H1 (cell line): ENCODE results near the gene COL16A1. TPM values are rescaled to one million over a fixed set of nuclear protein-coding genes. Genes with fewer than 3 reads are reported as not detected.

ENCODE experiments used
- CTCF ChIA-PET: fragments of 300-600 bp; sonication (Branson Sonifier 250); formaldehyde crosslinking; loops from one replicate; lab custom pipeline; 2021; ENCODE audit not compliant: partially characterized antibody; lab: Charles Lee
- POLR2A ChIA-PET: fragments of 300-600 bp; sonication (Branson Sonifier 250); formaldehyde crosslinking; loops from one replicate; lab custom pipeline; 2021; ENCODE audit warnings: inconsistent platforms; ENCODE audit not compliant: partially characterized antibody; lab: Charles Lee
- DNase-seq, 2 experiments: peaks; one replicate each; pipeline versions ENCODE4 v3.0.0 to v3.0.0-alpha.2; 2010 to 2022; ENCODE audit warnings: low spot score in 2 of 2, low read depth in 1 of 2, mixed read lengths in 1 of 2
- FAIRE-seq: peaks from 2 replicates; lab custom pipeline; 2011; peaks lifted over from hg19 to GRCh38; lab: Jason Lieb, UNC
- H2AFZ ChIP-seq: 2 replicates; pipeline ENCODE4 v1.8.1; 2012; ENCODE audit warnings: low read length, inconsistent platforms
- H2AK5ac ChIP-seq: 2 replicates; pipeline ENCODE4 v1.6.1; 2013; ENCODE audit warnings: low read depth, low read length
- H2BK120ac ChIP-seq: replicated peaks from 2 replicates; pipeline ENCODE3; 2013; ENCODE audit warnings: low read depth, low read length, inconsistent platforms
- H2BK12ac ChIP-seq: 2 replicates; pipeline ENCODE4 v1.6.1; 2013; ENCODE audit warnings: low read depth, low read length
- H2BK15ac ChIP-seq: 2 replicates; pipeline ENCODE4 v1.6.1; 2013; ENCODE audit warnings: low read length
- H2BK20ac ChIP-seq: 2 replicates; pipeline ENCODE4 v1.6.1; 2013; ENCODE audit warnings: low read length
- H2BK5ac ChIP-seq: 2 replicates; pipeline ENCODE4 v1.6.1; 2013; ENCODE audit warnings: low read depth, low read length
- H3K14ac ChIP-seq: 2 replicates; pipeline ENCODE4 v1.6.1; 2013; ENCODE audit warnings: inconsistent platforms; ENCODE audit not compliant: insufficient read length
- H3K18ac ChIP-seq: 2 replicates; pipeline ENCODE4 v1.6.1; 2013; ENCODE audit warnings: low read length; ENCODE audit errors: extremely low read depth
- H3K23ac ChIP-seq: 2 replicates; pipeline ENCODE4 v1.6.1; 2013; ENCODE audit warnings: inconsistent platforms; ENCODE audit not compliant: insufficient read length
- H3K23me2 ChIP-seq: 2 replicates; pipeline ENCODE4 v1.6.1; 2013; ENCODE audit warnings: low read depth, low read length
- H3K27ac ChIP-seq: 2 replicates; pipeline ENCODE4 v1.6.1; 2011; ENCODE audit warnings: low read depth, low read length, inconsistent platforms
- H3K27me3 ChIP-seq, 4 experiments: replicated peaks in 1 of 4; 1 replicate in 1 of 4; 2 replicates in 3 of 4; pipeline versions ENCODE4 v1.6.1 to v1.8.1; 2011 to 2013; ENCODE audit warnings: low read length in 3 of 4, mild to moderate bottlenecking in 3 of 4, inconsistent platforms in 2 of 4, mixed read lengths in 2 of 4, moderate library complexity in 1 of 4; ENCODE audit not compliant: control insufficient read depth in 3 of 4, insufficient read depth in 3 of 4; ENCODE audit errors: extremely low read depth in 1 of 4
- H3K36me3 ChIP-seq, 4 experiments: 2 replicates each; pipeline versions ENCODE4 v1.6.1 to v1.8.1; 2011 to 2013; ENCODE audit warnings: mild to moderate bottlenecking in 4 of 4, low read length in 3 of 4, moderate library complexity in 2 of 4, control low read depth in 1 of 4, inconsistent platforms in 1 of 4; ENCODE audit not compliant: insufficient read depth in 4 of 4, control insufficient read depth in 2 of 4
- H3K4ac ChIP-seq: replicated peaks from 2 replicates; pipeline ENCODE3; 2013; ENCODE audit warnings: low read length, low read depth, mixed read lengths, inconsistent platforms; ENCODE audit not compliant: insufficient read length
- H3K4me1 ChIP-seq, 4 experiments: replicated peaks in 1 of 4; 1 replicate in 1 of 4; 2 replicates in 3 of 4; pipeline versions ENCODE4 v1.6.1 to v1.8.1; 2011 to 2013; ENCODE audit warnings: low read length in 3 of 4, inconsistent platforms in 2 of 4, mixed read lengths in 1 of 4; ENCODE audit not compliant: insufficient read depth in 4 of 4, control insufficient read depth in 3 of 4
- H3K4me2 ChIP-seq, 2 experiments: 2 replicates each; pipeline versions ENCODE4 v1.6.1 to v1.8.1; 2011 to 2013; ENCODE audit warnings: low read depth in 2 of 2, low read length in 2 of 2, control low read depth in 1 of 2, inconsistent platforms in 1 of 2, mild to moderate bottlenecking in 1 of 2; ENCODE audit not compliant: insufficient read depth in 1 of 2
- H3K4me3 ChIP-seq, 4 experiments: fragments of 200-600, 300-600 bp in 1 of 4; sonication (generic), shearing (Covaris generic), sonication (Bioruptor Twin) in 1 of 4; 2 replicates each; pipeline versions ENCODE4 v1.5.1 to v1.8.1; 2011 to 2016; ENCODE audit warnings: low read length in 4 of 4, low read depth in 3 of 4, control low read depth in 2 of 4, inconsistent platforms in 2 of 4, mild to moderate bottlenecking in 2 of 4, mixed read lengths in 1 of 4, moderate library complexity in 1 of 4; ENCODE audit not compliant: insufficient read depth in 2 of 4; ENCODE audit errors: extremely low read depth in 1 of 4
- H3K56ac ChIP-seq: replicated peaks from 2 replicates; pipeline ENCODE3; 2013; ENCODE audit warnings: low read depth, mild to moderate bottlenecking, mixed read lengths, low read length, inconsistent platforms; ENCODE audit not compliant: insufficient read length
- H3K79me1 ChIP-seq: 2 replicates; pipeline ENCODE4 v1.6.1; 2013; ENCODE audit warnings: low read depth, low read length, control low read depth
- H3K79me2 ChIP-seq, 2 experiments: 2 replicates each; pipeline versions ENCODE4 v1.6.1 to v1.8.1; 2012 to 2013; ENCODE audit warnings: low read length in 2 of 2, mild to moderate bottlenecking in 2 of 2, inconsistent platforms in 1 of 2; ENCODE audit not compliant: insufficient read depth in 2 of 2, control insufficient read depth in 1 of 2
- H3K9ac ChIP-seq, 4 experiments: replicated peaks in 1 of 4; 1 replicate in 1 of 4; 2 replicates in 3 of 4; pipeline versions ENCODE4 v1.6.1 to v1.8.1; 2011 to 2013; ENCODE audit warnings: low read depth in 3 of 4, low read length in 3 of 4, control low read depth in 2 of 4, mild to moderate bottlenecking in 2 of 4, moderate library complexity in 2 of 4, inconsistent platforms in 1 of 4; ENCODE audit errors: extremely low read depth in 1 of 4
- H3K9me3 ChIP-seq, 2 experiments: 2 replicates each; pipeline versions ENCODE4 v1.6.1 to v1.8.1; 2012 to 2013; ENCODE audit warnings: mild to moderate bottlenecking in 2 of 2, moderate library complexity in 2 of 2, control low read depth in 1 of 2, inconsistent platforms in 1 of 2, low read depth in 1 of 2, low read length in 1 of 2, mixed read lengths in 1 of 2; ENCODE audit not compliant: insufficient read depth in 2 of 2
- H4K20me1 ChIP-seq, 2 experiments: replicated peaks in 1 of 2; 2 replicates each; pipeline versions ENCODE3 to v1.8.1; 2011 to 2013; ENCODE audit warnings: inconsistent platforms in 2 of 2, low read length in 2 of 2, mild to moderate bottlenecking in 1 of 2; ENCODE audit not compliant: insufficient read depth in 2 of 2, control insufficient read depth in 1 of 2
- H4K5ac ChIP-seq: 2 replicates; pipeline ENCODE4 v1.6.1; 2013; ENCODE audit warnings: low read length, low read depth, mixed read lengths, inconsistent platforms; ENCODE audit not compliant: insufficient read length
- H4K8ac ChIP-seq: 2 replicates; pipeline ENCODE4 v1.8.0; 2013; ENCODE audit warnings: mild to moderate bottlenecking, moderate library complexity, low read length, inconsistent platforms; ENCODE audit not compliant: insufficient read depth; ENCODE audit errors: extremely low read depth
- H4K91ac ChIP-seq: replicated peaks from 2 replicates; pipeline ENCODE3; 2013; ENCODE audit warnings: low read length, mixed read lengths, inconsistent platforms; ENCODE audit not compliant: insufficient read length
- CHD2 ChIP-seq: IDR thresholded peaks from 2 replicates; pipeline ENCODE4 v1.6.1; 2012; ENCODE audit warnings: low read length, improper control_type of control experiment
- CREB1 ChIP-seq: IDR thresholded peaks from 2 replicates; pipeline ENCODE4 v1.6.1; 2012; ENCODE audit warnings: inconsistent platforms
- GTF2F1 ChIP-seq: IDR thresholded peaks from 2 replicates; pipeline ENCODE4 v1.6.1; 2012; ENCODE audit warnings: low read depth, low read length, improper control_type of control experiment, borderline replicate concordance
- HDAC2 ChIP-seq, 2 experiments: fragments of 300-600 bp in 1 of 2; sonication (generic) in 1 of 2; IDR thresholded peaks; 2 replicates each; pipeline ENCODE4 v1.6.1; 2011 to 2012; ENCODE audit warnings: low read depth in 2 of 2, low read length in 2 of 2, mild to moderate bottlenecking in 2 of 2, moderate library complexity in 2 of 2, borderline replicate concordance in 1 of 2, inconsistent platforms in 1 of 2
- KDM5A ChIP-seq: fragments of 200-600 bp; IDR thresholded peaks from 2 replicates; pipeline ENCODE4 v1.7.1; 2012; ENCODE audit warnings: mild to moderate bottlenecking, low read length, inconsistent platforms, mixed read lengths
- RFX5 ChIP-seq: IDR thresholded peaks from 2 replicates; pipeline ENCODE4 v1.6.1; 2011; ENCODE audit warnings: low read depth, low read length, improper control_type of control experiment, borderline replicate concordance
- SIN3A ChIP-seq, 2 experiments: IDR thresholded peaks in 1 of 2; conservative IDR thresholded peaks in 1 of 2; 2 replicates each; pipeline ENCODE4 v1.6.1; 2011 to 2012; ENCODE audit warnings: low read length in 2 of 2, improper control_type of control experiment in 1 of 2, low read depth in 1 of 2, mild to moderate bottlenecking in 1 of 2
- YY1 ChIP-seq: IDR thresholded peaks from 2 replicates; pipeline ENCODE4 v1.6.1; 2011; ENCODE audit warnings: low read depth, mild to moderate bottlenecking, low read length
- WGBS, 2 experiments: shearing (Covaris generic) in 1 of 2; methylation state at CpG; one replicate each; pipeline versions ENCODE4 v1.1.6 to v1.1.7; 2013 to 2015; ENCODE audit warnings: low lambda C conversion rate in 2 of 2, mixed read lengths in 2 of 2, inconsistent platforms in 1 of 2, low coverage in 1 of 2, missing lambda C conversion rate in 1 of 2; ENCODE audit not compliant: insufficient replicate concordance in 2 of 2, insufficient coverage in 1 of 2, insufficient read length in 1 of 2; ENCODE audit errors: extremely low coverage in 1 of 2, missing lambda C conversion rate in 1 of 2; 5-methylcytosine and 5-hydroxymethylcytosine counted together
- polyA plus RNA-seq, 7 experiments: library from polyadenylated mRNA; depleted of rRNA in 3 of 7; stranded (reverse) in 5 of 7; unstranded in 2 of 7; fragments of >200 nt in 5 of 7; fragments of 200-250 nt in 2 of 7; gene quantifications; 1 replicate in 5 of 7; 2 replicates in 1 of 7; 4 replicates in 1 of 7; pipeline versions ENCODE4 v1.2.1 to v1.2.3, GENCODE V29; 2011 to 2013; ENCODE audit warnings: missing spikeins in 2 of 7, mixed read lengths in 2 of 7
- total RNA-seq: library from RNA; stranded (reverse); fragmentation: NEBNext Ultra II Directional; extraction: Animal tissue kit (Norgen Biotek cat#: 25700); gene quantifications from 2 replicates; pipeline ENCODE4 v1.2.1, GENCODE V29; 2021

The COL16A1 gene
- total and polyA plus RNA-seq, 2 of the 8 experiments (the other 6 are each of a cell fraction or from before 2014, with no cell fraction given) = 2.0 to 10.5 TPM

DNA sequence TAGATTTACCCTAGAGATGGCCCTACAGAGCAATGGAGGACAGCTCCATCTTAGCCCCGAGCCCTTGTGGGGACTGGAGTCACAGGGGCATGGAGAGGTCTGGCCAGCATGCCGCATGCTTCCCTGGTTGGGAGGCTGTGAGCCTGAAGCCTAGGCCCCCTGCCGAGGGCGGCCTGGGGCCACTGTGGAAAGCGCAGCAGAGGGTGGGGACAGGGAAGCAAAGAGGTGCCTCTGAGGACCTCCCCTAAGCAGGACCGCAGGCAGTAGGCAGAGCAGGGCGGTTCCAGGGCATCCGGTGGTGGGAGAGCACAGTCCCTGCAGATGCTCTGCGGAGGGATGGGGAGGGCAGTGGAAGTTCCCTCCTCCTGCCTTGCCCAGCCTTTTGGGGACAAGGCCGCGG is 32.7 kb downstream of the COL16A1 start:
- H2AFZ ChIP-seq = no peak overlapping the region
- no peaks in the 10 kb centered on the region for H4K20me1 ChIP-seq
- H3K23me2 ChIP-seq = no peaks in the 10 kb centered on the region
- no peaks in the 10 kb centered on the region for H3K9me3 ChIP-seq
- no peak overlapping the region for H3K27ac ChIP-seq
- TF ChIP-seq CREB1 (no peak), GTF2F1 (no peak), SIN3A (conservative IDR thresholded peaks at IDR 0.05 in 1 of 2, IDR thresholded peaks at IDR 0.05 in 1 of 2; ENCODE audit: low read depth in 1 of 2, low read length in 2 of 2) (no peak), KDM5A (no peak), RFX5 (no peak), YY1 (no peak), HDAC2 (IDR thresholded peaks at IDR 0.05; ENCODE audit: borderline replicate concordance in 1 of 2, low read depth in 2 of 2, low read length in 2 of 2) (no peak), CHD2 (no peak)
- TF ChIP-seq, all 59 proteins: peak for 0
- Histone ChIP-seq H3K4ac (no peak overlapping the region), H3K27me3 (no peaks in the 10 kb centered on the region), H3K56ac (no peak overlapping the region), H2BK12ac (no peak overlapping the region), H3K14ac (no peak overlapping the region), H3K23ac (no peak overlapping the region), H2AK5ac (no peak overlapping the region), H3K79me2 (no peaks in the 10 kb centered on the region), H3K18ac (no peak overlapping the region), H3K9ac (no peak overlapping the region), H2BK20ac (no peak overlapping the region), H4K91ac (no peak overlapping the region), H3K4me2 (no peak overlapping the region), H4K5ac (no peak overlapping the region), H4K8ac (no peak overlapping the region), H3K4me3 (no peak overlapping the region), H3K4me1 (peaks cover 0 to 13% (median 8%) of the 10 kb centered on the region in 4 experiments; a peak in 5 of 7 replicates), H3K36me3 (no peaks in the 10 kb centered on the region), H2BK120ac (no peak overlapping the region), H2BK5ac (no peak overlapping the region), H3K79me1 (no peaks in the 10 kb centered on the region), H2BK15ac (no peak overlapping the region)
- CTCF ChIA-PET = interaction anchor here (0.7 to 24.1 kb wide), 10 partner anchors 5 to 129 kb away, joined by 3 to 370 read pairs (median 4); partner anchors contain the start of gene PEF1
- DNase-seq = no peak
- POLR2A ChIA-PET = interaction anchor here (0.9 to 1.8 kb wide), 3 partner anchors 15 to 74 kb away, joined by 3 to 6 read pairs (median 4); no protein-coding TSS in a partner anchor
- no peak for FAIRE-seq
- 94% methylated on average over 10 of the region's 11 CpGs; no CpG with 5 or more reads in 1 of the 2 experiments for WGBS, 2 experiments
